Retinal pigment epithelial cell (primary cell): Measurements from ENCODE around the gene ANKRD34A.

Experiments used
- DNase-seq: peaks from one replicate; pipeline ENCODE4 v3.0.0-alpha.2; 2010; ENCODE audit warnings: low read depth
- H3K4me3 ChIP-seq: 2 replicates; pipeline ENCODE4 v1.5.1; 2011; ENCODE audit warnings: mild to moderate bottlenecking, low read length, control low read depth, moderate library complexity
- TF ChIP-seq, protein P1 (sequence below): conservative IDR thresholded peaks from 2 replicates; pipeline ENCODE4 v1.5.1; 2011; ENCODE audit warnings: low read depth, low read length, control low read depth, inconsistent platforms

The ANKRD34A gene

DNA sequence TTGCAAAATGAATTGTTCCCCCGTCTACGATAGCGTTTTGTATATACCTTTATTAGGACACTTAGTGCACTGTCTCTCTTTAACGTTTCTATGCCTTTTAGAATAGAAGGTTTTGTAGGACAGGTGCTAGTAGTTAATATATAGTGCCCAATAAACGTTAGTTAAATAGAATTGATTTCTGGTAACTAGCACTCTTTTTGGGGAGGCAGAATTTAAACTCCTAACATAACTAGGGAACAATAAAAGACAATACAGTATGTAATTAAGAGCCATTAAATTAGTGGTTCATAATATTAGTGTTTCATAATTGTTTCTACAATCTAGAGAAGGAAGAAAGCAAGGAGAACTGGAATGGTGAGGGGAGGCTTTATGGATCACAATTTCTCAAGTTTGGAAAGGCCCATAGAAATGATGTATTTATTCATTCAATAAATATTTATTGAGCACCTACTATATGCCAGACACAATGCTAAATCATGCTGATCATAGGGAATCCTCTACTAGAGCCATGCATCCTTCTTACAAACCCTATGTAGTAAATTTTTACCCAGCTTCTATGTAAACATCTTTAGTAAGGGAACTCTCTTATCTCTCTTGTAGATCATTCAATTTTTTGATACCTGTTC is 857 bp upstream of the ANKRD34A start:
- DNase-seq = no peak
- peak overlapping the region; percentile 73 for H3K4me3 ChIP-seq
- TF ChIP-seq, protein P1, sequence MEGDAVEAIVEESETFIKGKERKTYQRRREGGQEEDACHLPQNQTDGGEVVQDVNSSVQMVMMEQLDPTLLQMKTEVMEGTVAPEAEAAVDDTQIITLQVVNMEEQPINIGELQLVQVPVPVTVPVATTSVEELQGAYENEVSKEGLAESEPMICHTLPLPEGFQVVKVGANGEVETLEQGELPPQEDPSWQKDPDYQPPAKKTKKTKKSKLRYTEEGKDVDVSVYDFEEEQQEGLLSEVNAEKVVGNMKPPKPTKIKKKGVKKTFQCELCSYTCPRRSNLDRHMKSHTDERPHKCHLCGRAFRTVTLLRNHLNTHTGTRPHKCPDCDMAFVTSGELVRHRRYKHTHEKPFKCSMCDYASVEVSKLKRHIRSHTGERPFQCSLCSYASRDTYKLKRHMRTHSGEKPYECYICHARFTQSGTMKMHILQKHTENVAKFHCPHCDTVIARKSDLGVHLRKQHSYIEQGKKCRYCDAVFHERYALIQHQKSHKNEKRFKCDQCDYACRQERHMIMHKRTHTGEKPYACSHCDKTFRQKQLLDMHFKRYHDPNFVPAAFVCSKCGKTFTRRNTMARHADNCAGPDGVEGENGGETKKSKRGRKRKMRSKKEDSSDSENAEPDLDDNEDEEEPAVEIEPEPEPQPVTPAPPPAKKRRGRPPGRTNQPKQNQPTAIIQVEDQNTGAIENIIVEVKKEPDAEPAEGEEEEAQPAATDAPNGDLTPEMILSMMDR = no peak

DNA sequence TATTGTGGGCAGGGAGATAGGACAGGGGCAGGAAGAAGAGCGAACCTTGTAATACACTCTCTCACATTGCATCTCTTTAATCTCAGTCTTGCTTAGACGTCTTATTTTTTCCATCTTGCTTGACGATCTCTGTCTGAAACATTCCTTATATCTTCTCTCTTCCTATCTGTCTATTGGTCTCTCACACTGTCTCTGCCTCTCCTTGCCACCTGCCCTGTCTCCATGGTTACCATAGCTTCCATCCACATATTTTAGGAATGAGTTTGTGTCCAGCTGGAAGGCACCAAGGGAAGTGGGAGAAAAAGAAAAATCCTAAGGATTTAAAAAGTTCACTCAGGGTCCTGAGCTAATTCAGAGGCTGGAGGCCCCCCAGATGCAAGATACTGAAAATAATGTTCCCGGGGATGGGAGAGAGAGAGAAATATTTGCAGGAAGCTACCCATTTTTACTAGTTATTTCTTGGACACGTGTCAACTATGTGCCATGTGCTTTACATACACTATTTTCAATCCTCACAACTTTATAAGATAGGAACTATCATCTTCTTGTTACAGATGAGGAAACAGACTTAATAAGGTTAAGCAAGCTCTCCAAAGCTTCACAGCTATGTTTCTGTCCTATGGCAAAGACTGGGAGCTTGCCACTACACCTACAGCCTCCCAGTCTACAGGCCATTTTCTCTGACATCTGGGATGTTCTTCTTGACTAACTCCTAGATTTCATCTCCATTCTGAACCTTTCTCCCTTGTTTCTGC is 933 bp downstream of the ANKRD34A start:
- peak overlapping the region; percentile 75 for H3K4me3 ChIP-seq
- TF ChIP-seq, protein P1 = no peak
- DNase-seq = no peak

DNA sequence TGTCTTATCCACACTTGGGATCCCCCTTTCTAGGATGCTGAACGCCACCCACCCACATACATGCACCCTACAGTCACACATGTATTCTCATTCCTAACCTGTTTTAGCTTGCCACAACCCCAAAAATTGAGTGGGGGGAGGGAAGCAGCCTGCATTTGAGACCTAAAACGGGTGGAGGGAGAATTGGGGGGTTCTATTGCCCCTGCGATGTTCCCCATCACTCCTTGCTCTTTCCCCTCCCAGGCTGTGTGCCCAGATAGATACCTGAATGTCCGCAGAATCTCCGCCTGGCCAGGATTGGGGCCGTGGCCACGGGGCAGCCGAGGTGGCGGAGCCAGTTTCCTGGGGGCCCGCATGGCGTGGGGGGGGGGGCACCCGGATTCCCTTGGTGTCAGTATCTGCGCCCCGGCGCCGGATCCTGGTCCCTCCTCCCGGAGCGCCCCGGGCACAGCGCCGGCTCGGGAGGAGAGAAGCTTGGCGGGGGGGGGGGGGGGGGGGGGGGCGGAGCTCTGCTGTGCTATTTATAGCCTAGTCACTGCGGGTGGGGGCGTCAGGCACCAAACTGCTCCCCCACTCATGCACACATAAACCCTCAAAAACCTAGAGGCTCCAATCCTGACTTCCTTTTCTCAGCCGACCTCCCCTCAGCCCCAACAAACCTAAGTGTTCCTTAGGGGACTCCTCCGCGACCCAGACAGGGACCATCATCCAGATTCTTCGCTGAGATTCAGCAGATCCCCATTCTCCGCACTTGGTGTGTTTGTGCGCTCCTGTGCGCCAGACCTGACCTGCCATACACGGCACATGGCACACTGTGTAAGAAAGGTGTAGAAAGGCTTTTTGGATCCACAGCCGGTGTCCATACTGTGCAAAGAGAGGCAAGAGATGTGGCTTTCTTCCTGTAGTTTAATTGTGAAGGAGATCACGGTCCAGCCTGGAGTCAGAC is 1.9 kb downstream of the ANKRD34A start:
- TF ChIP-seq, protein P1 = no peak
- no peak for DNase-seq
- H3K4me3 ChIP-seq = peak overlapping the region; percentile 75

DNA sequence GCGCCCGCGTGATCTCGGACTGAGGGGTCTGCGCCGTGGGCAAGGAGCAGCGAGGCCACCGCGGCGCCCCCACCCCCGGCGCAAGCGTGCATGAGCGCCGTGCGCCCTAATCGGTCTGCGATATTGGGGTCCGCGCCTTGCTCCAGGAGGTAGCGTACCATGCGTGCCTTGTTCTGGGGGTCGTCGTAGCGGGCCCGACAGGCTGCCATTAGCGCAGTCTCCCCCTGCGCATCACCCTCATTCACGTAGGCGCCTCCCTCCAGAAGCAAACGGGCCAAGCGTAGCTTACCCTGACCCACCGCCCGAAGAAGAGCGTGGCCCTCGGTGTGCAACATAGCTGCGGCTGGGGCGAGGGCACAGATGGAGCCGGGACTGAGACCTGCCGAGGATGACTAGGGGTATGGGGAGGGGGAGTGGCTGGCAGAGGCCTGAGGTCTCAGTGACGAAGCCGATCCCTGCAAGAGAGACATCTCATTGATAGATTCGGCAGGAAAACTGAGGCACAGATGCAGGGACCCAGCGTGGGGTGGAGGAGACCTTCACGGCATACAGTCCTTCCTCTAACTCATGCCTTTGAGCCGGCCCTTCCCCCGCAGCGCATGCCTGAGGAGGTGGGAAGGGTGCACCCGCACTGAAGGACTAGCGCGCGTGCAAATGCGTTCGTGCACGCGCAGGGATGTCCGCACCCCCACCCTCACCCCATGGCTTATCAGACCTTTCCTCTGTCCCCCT is 2.8 kb downstream of the ANKRD34A start:
- TF ChIP-seq, protein P1 = no peak
- DNase-seq = no peak
- peak overlapping the region; percentile 75 for H3K4me3 ChIP-seq

DNA sequence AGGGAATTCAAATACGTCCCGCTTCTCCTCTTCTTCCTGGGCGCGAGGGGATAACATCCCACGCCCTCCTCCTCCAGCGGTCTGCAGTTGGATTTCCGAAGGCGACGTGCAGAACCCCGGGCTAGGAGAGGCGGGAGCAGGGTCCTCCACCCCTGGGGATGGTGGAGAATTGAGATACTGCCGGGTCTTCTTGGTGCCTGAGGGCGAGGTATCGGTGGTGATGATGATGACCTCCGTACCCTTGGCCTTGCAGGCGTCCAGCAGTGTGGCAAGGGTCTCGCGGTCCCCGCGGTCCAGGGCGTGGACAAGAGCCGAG is 3.3 kb downstream of the ANKRD34A start:
- no peak for DNase-seq
- H3K4me3 ChIP-seq = peak overlapping the region; percentile 75
- TF ChIP-seq, protein P1 = no peak

DNA sequence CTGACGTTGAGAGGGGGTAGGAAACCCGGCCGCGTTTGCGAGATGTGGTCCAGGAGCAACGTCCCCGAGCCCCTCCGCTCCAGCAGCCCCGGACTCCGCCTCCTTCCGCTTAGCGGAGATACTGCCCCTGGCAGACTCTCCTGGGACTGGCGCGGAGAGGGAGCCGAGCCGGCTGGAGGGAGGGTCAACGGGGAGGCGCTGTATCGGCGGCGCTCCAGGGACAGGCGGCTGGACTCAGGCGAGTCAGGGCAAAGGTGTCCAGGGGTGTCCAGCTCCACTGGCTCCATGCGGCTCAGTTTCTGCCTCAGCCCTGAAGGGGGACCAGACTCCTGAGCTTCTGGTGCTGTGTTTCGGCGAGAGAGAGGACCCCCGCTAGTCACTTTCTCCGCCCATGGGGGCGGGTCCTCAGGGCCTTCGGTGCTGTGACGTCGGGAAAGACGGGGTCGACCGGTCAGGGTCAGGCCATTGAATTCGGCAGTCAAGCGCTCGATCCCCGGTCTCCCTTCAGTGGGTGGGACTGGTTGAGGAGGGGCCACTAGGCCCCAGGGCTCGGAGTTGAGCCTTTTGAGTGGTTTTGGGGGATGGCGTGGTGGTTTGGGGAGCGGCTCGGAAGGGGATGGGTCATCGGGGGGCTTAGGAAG is 3.8 kb downstream of the ANKRD34A start:
- peak overlapping the region; percentile 75 for H3K4me3 ChIP-seq
- TF ChIP-seq, protein P1 = peak; percentile 23
- DNase-seq = no peak
